Pericardium fibroblast (primary cell): ENCODE results near the gene TIPRL. TPM values are rescaled to one million over a fixed set of nuclear protein-coding genes. Genes with fewer than 3 reads are reported as not detected.

ENCODE experiments used
- total RNA-seq: library from RNA; depleted of rRNA; stranded (reverse); fragments of >200 nt; gene quantifications from 2 replicates; pipeline ENCODE4 v1.2.3, GENCODE V29; 2015

TIPRL gene
- total RNA-seq, result 28.9 and 33.0 TPM in 2 replicates

GRCh38 chr1:168178638-168179437 is at the start of gene TIPRL:
TIPRL (plus strand) TSS chr1:168178962; CDS start chr1:168179078, 116 bp downstream.

GRCh38 chr1:168136709-168137514 is 41.9 kb upstream of the TIPRL start, which contains the start of gene GPR161:
GPR161 (minus strand) TSS chr1:168136930; CDS start chr1:168104850, 32,080 bp downstream.

GRCh38 chr1:168225476-168226190 is 46.9 kb downstream of the TIPRL start, which contains the start of gene SFT2D2:
SFT2D2 (plus strand) TSS chr1:168226004; CDS start chr1:168226080, 76 bp downstream.

Other genes starting within 250 kb of the TIPRL start
- gene DCAF6, start 242.3 kb upstream of the TIPRL start, total RNA-seq, result 51.8 and 61.1 TPM in 2 replicates
- 23.5 and 36.5 TPM in 2 replicates for gene MPC2, start 241.9 kb upstream of the TIPRL start, total RNA-seq
- gene GPR161, start 42.0 kb upstream of the TIPRL start, total RNA-seq, result 8.5 and 11.2 TPM in 2 replicates
- 19.4 and 40.3 TPM in 2 replicates for gene SFT2D2, start 47.0 kb downstream of the TIPRL start, total RNA-seq
- gene TBX19, start 101.9 kb downstream of the TIPRL start, total RNA-seq, result 0.12 and 0.34 TPM in 2 replicates